CD14-positive monocyte (primary cell): ENCODE measurements around the gene ZBTB32. TPM values are rescaled to one million over a fixed set of nuclear protein-coding genes. Genes with fewer than 3 reads are reported as not detected.
"Not testable (repeated sequence)": the region's sequence is repeated elsewhere in the genome, so short reads cannot be mapped to it uniquely, and the experiment has no call there.

Experiments used
- DNase-seq, 3 donors: peaks; one replicate each; pipeline ENCODE4 v3.0.0-alpha.2; 2011 to 2022
- H2AFZ ChIP-seq: 2 replicates; pipeline ENCODE4 v1.6.0; 2012; ENCODE audit warnings: mild to moderate bottlenecking, low read depth, low read length, inconsistent platforms; ENCODE audit not compliant: insufficient read depth, poor library complexity, severe bottlenecking
- H3K27ac ChIP-seq, 2 donors: 1 replicate in 1 of 2; 2 replicates in 1 of 2; pipeline ENCODE4 v1.5.1; 2012 to 2013; ENCODE audit warnings: low read length in 2 of 2, control low read depth in 1 of 2, inconsistent platforms in 1 of 2, low read depth in 1 of 2, mild to moderate bottlenecking in 1 of 2
- H3K27me3 ChIP-seq, 2 donors: one replicate each; pipeline versions ENCODE4 v1.6.0 to v1.6.1; 2011 to 2013; ENCODE audit warnings: low read length in 2 of 2; ENCODE audit not compliant: control insufficient read depth in 2 of 2, insufficient read depth in 2 of 2
- H3K36me3 ChIP-seq, 2 donors: replicated peaks in 1 of 2; 1 replicate in 1 of 2; 2 replicates in 1 of 2; pipeline versions ENCODE4 v1.5.1 to v1.6.1; 2012 to 2013; ENCODE audit warnings: low read length in 2 of 2, control low read depth in 1 of 2, inconsistent platforms in 1 of 2, mild to moderate bottlenecking in 1 of 2; ENCODE audit not compliant: insufficient read depth in 2 of 2, control insufficient read depth in 1 of 2
- H3K4me1 ChIP-seq, 2 donors: 1 replicate in 1 of 2; 2 replicates in 1 of 2; pipeline versions ENCODE4 v1.5.1 to v1.6.1; 2012 to 2013; ENCODE audit warnings: low read length in 2 of 2, control low read depth in 1 of 2, inconsistent platforms in 1 of 2, mild to moderate bottlenecking in 1 of 2, moderate library complexity in 1 of 2; ENCODE audit not compliant: insufficient read depth in 2 of 2, control insufficient read depth in 1 of 2
- H3K4me2 ChIP-seq: replicated peaks from 2 replicates; pipeline ENCODE3; 2012; ENCODE audit warnings: low read length, moderate library complexity, mild to moderate bottlenecking; ENCODE audit not compliant: poor library complexity, severe bottlenecking; ENCODE audit errors: extremely low read depth
- H3K4me3 ChIP-seq, 3 experiments: fragments of 200-600 bp in 1 of 3; sonication (generic) in 1 of 3; replicated peaks in 1 of 3; 1 replicate in 2 of 3; 2 replicates in 1 of 3; pipeline ENCODE4 v1.5.1; 2011 to 2013; ENCODE audit warnings: low read length in 3 of 3, mild to moderate bottlenecking in 3 of 3, control low read depth in 2 of 3, low read depth in 2 of 3, inconsistent platforms in 1 of 3, moderate library complexity in 1 of 3
- H3K79me2 ChIP-seq: 2 replicates; pipeline ENCODE4 v1.6.0; 2012; ENCODE audit warnings: mild to moderate bottlenecking, control low read depth, inconsistent platforms, low read length, moderate library complexity; ENCODE audit not compliant: insufficient read depth
- H3K9ac ChIP-seq: 2 replicates; pipeline ENCODE4 v1.6.0; 2017; ENCODE audit warnings: low read length, mild to moderate bottlenecking; ENCODE audit not compliant: insufficient read depth, poor library complexity, severe bottlenecking
- H3K9me3 ChIP-seq, 2 donors: replicated peaks in 1 of 2; 1 replicate in 1 of 2; 2 replicates in 1 of 2; pipeline versions ENCODE4 v1.5.1 to v1.6.1; 2012 to 2013; ENCODE audit warnings: low read length in 2 of 2, control low read depth in 1 of 2; ENCODE audit not compliant: control insufficient read depth in 1 of 2, insufficient read depth in 1 of 2
- H4K20me1 ChIP-seq: 2 replicates; pipeline ENCODE4 v1.6.0; 2012; ENCODE audit warnings: mild to moderate bottlenecking, low read length, control low read depth, moderate library complexity; ENCODE audit not compliant: insufficient read depth
- H3K27ac Mint-ChIP-seq, 7 donors: one replicate each; pipeline ENCODE4 v1.8.0; 2020; ENCODE audit warnings: mild to moderate bottlenecking in 7 of 7, mixed read lengths in 7 of 7, moderate library complexity in 6 of 7, inconsistent platforms in 2 of 7
- H3K27me3 Mint-ChIP-seq, 3 donors: one replicate each; pipeline ENCODE4 v1.8.0; 2021 to 2022; ENCODE audit warnings: low read depth in 3 of 3, mild to moderate bottlenecking in 3 of 3, mixed read lengths in 3 of 3, moderate library complexity in 3 of 3, inconsistent platforms in 1 of 3
- H3K36me3 Mint-ChIP-seq, 2 donors: one replicate each; pipeline ENCODE4 v1.8.0; 2020; ENCODE audit warnings: mixed read lengths in 2 of 2, inconsistent platforms in 1 of 2, mild to moderate bottlenecking in 1 of 2
- H3K4me1 Mint-ChIP-seq: one replicate; pipeline ENCODE4 v1.8.0; 2020; ENCODE audit warnings: mild to moderate bottlenecking, mixed read lengths
- H3K4me3 Mint-ChIP-seq, 2 donors: one replicate each; pipeline ENCODE4 v1.8.0; 2020; ENCODE audit warnings: mild to moderate bottlenecking in 2 of 2, mixed read lengths in 2 of 2, moderate library complexity in 1 of 2
- H3K9me3 Mint-ChIP-seq, 7 donors: one replicate each; pipeline ENCODE4 v1.8.0; 2020 to 2022; ENCODE audit warnings: mixed read lengths in 7 of 7, mild to moderate bottlenecking in 6 of 7, moderate library complexity in 6 of 7, inconsistent platforms in 2 of 7
- CTCF ChIP-seq: fragments of 200-600 bp; IDR thresholded peaks from one replicate; pipeline ENCODE4 v1.8.0; 2022; ENCODE audit warnings: antibody characterized with exemption, mild to moderate bottlenecking
- WGBS: methylation state at CpG from one replicate; pipeline ENCODE4 v1.1.5; 2013; ENCODE audit warnings: missing lambda C conversion rate; ENCODE audit not compliant: insufficient coverage; 5-methylcytosine and 5-hydroxymethylcytosine counted together
- intact Hi-C, 2 donors: fragments of 100-400 bp; cut with micrococcal nuclease; formaldehyde crosslinking; loops; one replicate each; pipeline versions ENCODE4 v1.15.0 to v1.15.1; 2023
- polyA plus RNA-seq, 3 donors: library from polyadenylated mRNA; depleted of rRNA in 1 of 3; unstranded in 2 of 3; stranded (reverse) in 1 of 3; fragments of 300-500 nt in 2 of 3; fragments of >200 nt in 1 of 3; fragmentation: Illumina TruSeq in 2 of 3; gene quantifications; 1 replicate in 2 of 3; 2 replicates in 1 of 3; pipeline ENCODE4 v1.2.3, GENCODE V29; 2012 to 2021

The ZBTB32 gene
- polyA plus RNA-seq, 3 donors, result 0.05 TPM; not detected in 2

GRCh38 chr19:35689836-35690235, 14.5 kb upstream of the ZBTB32 start:
- no peaks in the 10 kb centered on the region for H3K4me1 Mint-ChIP-seq
- H3K4me3 ChIP-seq, result no peak overlapping the region
- no peaks in the 10 kb centered on the region for H3K27me3 ChIP-seq
- intact Hi-C loops, result loop anchor here in 1 of 2 donors (5.0 kb wide), 1 partner anchor 242 kb away; no protein-coding TSS in a partner anchor
- H3K36me3 ChIP-seq, result no peaks in the 10 kb centered on the region
- H3K79me2 ChIP-seq, result no peaks in the 10 kb centered on the region
- H3K27me3 Mint-ChIP-seq, result peaks cover 0 to 7% (median 3%) of the 10 kb centered on the region in 3 donors
- H3K9me3 Mint-ChIP-seq, result peaks cover 0 to 5% (median 2%) of the 10 kb centered on the region in 7 donors
- TF ChIP-seq CTCF, result no peak
- H3K9ac ChIP-seq, result no peak overlapping the region
- H3K4me1 ChIP-seq, result no peaks in the 10 kb centered on the region
- no peak overlapping the region for H3K27ac ChIP-seq
- no peaks in the 10 kb centered on the region for H4K20me1 ChIP-seq
- H3K9me3 ChIP-seq, result no peaks in the 10 kb centered on the region
- no peaks in the 10 kb centered on the region for H3K36me3 Mint-ChIP-seq
- no peak overlapping the region for H2AFZ ChIP-seq
- no peak overlapping the region for H3K4me2 ChIP-seq
- DNase-seq, result no peak
- no peak overlapping the region for H3K4me3 Mint-ChIP-seq
- no peak overlapping the region for H3K27ac Mint-ChIP-seq
- WGBS, result no CpG with 5 or more reads among the region's 4 CpGs

DNA sequence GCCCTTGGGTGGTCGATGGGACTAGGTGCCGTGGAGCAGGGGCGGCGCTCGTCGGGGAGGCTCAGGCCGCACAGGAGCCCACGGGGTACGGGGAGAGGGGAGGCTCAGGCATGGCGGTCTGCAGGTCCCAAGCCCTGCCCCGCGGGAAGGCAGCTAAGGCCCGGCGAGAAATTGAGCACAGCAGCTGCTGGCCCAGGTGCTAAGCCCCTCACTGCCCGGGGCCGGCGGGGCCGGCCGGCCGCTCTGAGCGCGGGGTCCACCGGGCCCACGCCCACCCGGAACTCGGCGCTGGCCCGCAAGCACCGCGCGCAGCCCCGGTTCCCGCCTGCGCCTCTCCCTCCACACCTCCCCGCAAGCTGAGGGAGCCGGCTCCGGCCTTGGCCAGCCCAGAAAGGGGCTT, 13.3 kb upstream of the ZBTB32 start:
- H3K27ac Mint-ChIP-seq, H3K4me2 ChIP-seq, H3K4me3 ChIP-seq, H3K4me3 Mint-ChIP-seq, H3K36me3 ChIP-seq, H3K27me3 ChIP-seq, H3K9me3 Mint-ChIP-seq, H3K4me1 ChIP-seq, DNase-seq, H3K4me1 Mint-ChIP-seq, H3K9me3 ChIP-seq, H3K79me2 ChIP-seq, H3K9ac ChIP-seq, H4K20me1 ChIP-seq, H2AFZ ChIP-seq, H3K36me3 Mint-ChIP-seq, H3K27ac ChIP-seq, H3K27me3 Mint-ChIP-seq: not testable (repeated sequence)
- 92% methylated on average over 28 of the region's 37 CpGs for WGBS
- intact Hi-C loops, result loop anchor here in 1 of 2 donors (5.0 kb wide), 1 partner anchor 241 kb away; no protein-coding TSS in a partner anchor
